GM12864 (cell line): Measurements from ENCODE around the gene RUNDC1.

Experiments
- DNase-seq: peaks from one replicate; pipeline ENCODE4 v3.0.0-alpha.2; 2011; ENCODE audit warnings: low read depth
- H3K4me3 ChIP-seq: 2 replicates; pipeline ENCODE4 v1.5.1; 2011; ENCODE audit warnings: mild to moderate bottlenecking, low read depth, low read length, control low read depth
- TF ChIP-seq, protein P1 (sequence below): IDR thresholded peaks from 2 replicates; pipeline ENCODE4 v1.5.1; 2011; ENCODE audit warnings: low read depth, mild to moderate bottlenecking, moderate library complexity, low read length, control low read depth, inconsistent platforms; ENCODE audit errors: missing control alignments

The RUNDC1 gene

DNA sequence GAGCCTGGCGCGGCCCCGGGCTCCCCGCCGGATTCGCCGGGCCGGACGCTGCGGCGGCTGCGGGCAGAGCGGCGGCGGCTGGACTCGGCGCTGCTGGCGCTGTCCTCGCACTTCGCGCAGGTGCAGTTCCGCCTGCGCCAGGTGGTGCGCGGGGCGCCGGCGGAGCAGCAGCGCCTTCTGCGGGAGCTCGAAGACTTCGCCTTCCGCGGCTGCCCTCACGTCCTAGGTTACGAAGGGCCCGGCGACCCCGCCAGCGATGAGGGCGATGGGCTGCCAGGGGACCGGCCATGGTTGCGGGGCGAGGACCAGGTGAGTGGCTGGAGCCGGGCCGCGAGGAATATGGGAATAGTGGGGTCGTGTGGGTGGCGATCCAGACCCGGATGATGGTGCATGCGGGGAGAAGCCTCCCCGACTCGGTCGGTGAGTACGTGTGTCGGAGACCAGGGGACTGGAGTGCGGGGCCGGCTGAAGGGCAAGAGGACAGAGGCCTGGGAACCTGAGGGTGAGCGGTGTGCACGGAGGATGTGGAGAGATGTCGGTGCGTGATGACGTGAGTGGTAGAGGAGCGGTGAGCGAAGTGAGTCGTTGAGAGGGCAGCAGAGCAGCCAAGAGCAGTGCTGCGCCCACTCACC is 517 bp downstream of the RUNDC1 start:
- TF ChIP-seq, protein P1, sequence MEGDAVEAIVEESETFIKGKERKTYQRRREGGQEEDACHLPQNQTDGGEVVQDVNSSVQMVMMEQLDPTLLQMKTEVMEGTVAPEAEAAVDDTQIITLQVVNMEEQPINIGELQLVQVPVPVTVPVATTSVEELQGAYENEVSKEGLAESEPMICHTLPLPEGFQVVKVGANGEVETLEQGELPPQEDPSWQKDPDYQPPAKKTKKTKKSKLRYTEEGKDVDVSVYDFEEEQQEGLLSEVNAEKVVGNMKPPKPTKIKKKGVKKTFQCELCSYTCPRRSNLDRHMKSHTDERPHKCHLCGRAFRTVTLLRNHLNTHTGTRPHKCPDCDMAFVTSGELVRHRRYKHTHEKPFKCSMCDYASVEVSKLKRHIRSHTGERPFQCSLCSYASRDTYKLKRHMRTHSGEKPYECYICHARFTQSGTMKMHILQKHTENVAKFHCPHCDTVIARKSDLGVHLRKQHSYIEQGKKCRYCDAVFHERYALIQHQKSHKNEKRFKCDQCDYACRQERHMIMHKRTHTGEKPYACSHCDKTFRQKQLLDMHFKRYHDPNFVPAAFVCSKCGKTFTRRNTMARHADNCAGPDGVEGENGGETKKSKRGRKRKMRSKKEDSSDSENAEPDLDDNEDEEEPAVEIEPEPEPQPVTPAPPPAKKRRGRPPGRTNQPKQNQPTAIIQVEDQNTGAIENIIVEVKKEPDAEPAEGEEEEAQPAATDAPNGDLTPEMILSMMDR: peak; percentile 31
- peak overlapping the region; percentile 88 for H3K4me3 ChIP-seq
- DNase-seq: no peak

DNA sequence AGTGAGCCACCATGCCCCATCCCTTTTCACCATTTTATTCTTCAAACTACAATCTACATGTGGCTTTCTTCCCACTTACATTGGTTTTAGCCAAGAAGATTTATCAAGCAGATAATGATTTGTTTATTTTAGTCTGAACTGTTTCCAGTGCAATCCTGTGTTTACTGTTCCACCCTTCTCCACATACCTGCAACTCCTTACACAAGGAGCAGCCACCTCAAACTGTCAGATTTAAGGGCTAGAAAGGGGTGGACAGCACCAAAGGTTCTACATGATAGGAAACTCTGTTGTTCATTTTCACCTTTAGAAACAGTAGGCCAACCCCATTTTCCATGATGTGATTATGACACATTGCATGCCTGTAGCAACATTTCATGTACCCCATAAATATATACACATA is 1.9 kb downstream of the RUNDC1 start:
- TF ChIP-seq, protein P1: no peak

DNA sequence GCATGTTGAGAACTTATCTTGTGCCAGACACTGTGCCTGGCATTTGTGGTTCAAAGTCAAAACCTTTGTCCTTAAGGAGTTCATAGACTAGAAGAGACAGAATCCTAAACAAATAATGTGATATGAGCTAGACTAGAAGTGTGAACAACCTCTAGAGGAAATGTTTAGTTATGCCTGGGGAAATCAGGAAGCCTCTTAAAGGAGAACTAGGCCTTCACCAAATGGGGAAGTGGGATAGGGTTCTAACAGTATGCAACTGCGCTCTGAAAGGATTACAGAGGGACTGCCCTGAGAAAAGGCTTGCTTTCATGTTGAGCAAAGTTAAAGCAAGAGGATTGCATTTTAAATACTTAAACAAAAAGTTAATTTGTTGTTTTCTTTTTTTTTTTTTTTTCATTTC is 4.9 kb downstream of the RUNDC1 start:
- no peak overlapping the region; the same call in 1 of the 2 replicates for H3K4me3 ChIP-seq
- TF ChIP-seq, protein P1: no peak
- peak; percentile 80 for DNase-seq

More for the DNA sequence above, 1.9 kb downstream of the RUNDC1 start:
- H3K4me3 ChIP-seq: no peak overlapping the region; the same call in 1 of the 2 replicates
- DNase-seq: no peak

DNA sequence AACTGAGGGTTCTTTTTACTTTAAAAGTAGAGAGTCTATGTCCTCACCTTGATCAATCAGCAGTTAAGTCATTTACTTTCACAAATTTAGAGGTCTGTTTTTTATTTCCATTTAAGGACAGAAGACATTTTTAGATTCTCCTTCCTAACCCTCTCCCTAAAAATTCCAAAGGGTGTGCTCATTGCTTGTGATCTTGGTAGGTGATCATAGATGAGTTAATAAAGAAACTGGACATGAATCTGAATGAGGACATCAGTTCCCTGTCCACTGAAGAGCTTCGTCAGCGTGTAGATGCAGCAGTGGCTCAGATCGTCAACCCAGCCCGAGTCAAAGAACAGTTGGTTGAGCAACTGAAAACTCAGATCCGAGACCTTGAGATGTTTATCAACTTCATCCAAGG is 8.8 kb downstream of the RUNDC1 start:
- TF ChIP-seq, protein P1: no peak
- H3K4me3 ChIP-seq: no peak overlapping the region
- DNase-seq: no peak

DNA sequence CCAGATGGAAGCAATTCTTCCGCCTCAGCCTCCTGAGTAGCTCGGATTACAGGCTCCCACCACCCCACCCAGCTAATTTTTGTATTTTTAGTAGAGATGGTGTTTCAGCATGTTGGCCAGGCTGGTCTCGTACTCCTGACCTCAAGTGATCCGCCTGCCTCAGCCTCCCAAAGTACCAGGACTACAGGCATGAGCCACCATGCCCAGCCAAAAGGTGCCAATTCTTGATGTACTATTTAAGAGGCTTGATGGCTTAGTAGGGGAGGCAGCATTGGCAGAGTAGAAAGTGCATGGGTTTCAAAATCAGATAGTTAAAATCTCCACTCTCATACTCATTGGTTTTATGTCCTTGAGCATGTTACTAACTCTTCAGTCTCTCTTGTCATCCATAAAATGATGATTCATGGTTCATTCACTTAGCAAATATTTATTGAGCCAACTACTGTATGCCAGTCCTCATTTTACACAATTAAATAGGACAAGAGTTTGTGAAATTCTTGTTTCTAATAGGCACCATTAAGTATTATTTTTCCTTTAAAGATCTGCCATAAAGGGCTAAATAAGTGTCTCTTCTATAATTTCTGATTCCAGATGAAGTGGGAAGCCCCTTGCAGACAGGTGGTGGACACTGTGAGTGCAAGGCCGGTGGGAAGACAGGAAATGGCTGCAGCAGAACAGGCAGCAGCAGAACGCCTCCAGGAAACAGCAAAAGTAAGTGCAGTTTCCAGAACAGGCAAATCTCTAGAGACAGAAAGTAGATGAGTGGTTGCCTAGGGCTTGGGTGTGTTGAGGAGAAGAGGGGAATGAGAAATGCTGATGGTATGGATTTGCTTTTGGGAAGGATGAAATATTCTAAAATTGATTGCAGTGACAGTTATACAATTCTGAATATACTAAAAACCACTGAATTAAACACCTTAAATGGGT is 9.6 kb downstream of the RUNDC1 start:
- no peak overlapping the region for H3K4me3 ChIP-seq
- no peak for DNase-seq
- TF ChIP-seq, protein P1: no peak

DNA sequence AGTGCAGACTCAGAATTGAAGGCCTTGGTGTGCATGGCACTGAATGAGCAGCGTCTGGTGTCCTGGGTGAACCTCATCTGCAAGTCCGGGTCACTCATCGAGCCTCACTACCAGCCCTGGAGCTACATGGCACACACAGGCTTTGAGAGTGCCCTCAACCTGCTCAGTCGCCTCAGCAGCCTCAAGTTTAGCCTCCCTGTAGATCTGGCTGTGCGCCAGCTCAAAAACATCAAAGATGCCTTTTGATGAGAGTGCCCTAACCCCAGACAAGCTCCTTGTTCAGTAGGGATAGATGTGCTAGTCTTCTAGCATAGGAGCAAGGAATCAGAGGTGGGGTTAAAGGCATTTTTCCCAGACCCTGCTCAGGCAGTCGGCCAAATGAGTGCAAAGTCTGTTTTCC is 11.1 kb downstream of the RUNDC1 start:
- TF ChIP-seq, protein P1: no peak
- no peak overlapping the region for H3K4me3 ChIP-seq

More for the DNA sequence above, 11.1 kb downstream of the RUNDC1 start:
- no peak for DNase-seq
